Transverse colon (tissue), 4 donors: ENCODE results near the gene DNAAF5.

Experiments
- CTCF ChIP-seq, 5 experiments: fragments of 200-600 bp in 3 of 5; fragments of 450-650 bp in 2 of 5; sonication (generic) in 3 of 5; IDR thresholded peaks; 1 replicate in 2 of 5; 2 replicates in 3 of 5; pipeline ENCODE4 v1.5.1; 2016 to 2017; ENCODE audit warnings: antibody characterized with exemption in 5 of 5, inconsistent platforms in 3 of 5, mild to moderate bottlenecking in 2 of 5, moderate library complexity in 1 of 5
- EP300 ChIP-seq: sonication (generic); formaldehyde crosslinking; IDR thresholded peaks from one replicate; pipeline ENCODE4 v1.6.1; 2017; ENCODE audit warnings: antibody characterized with exemption, low read depth
- POLR2A ChIP-seq: fragments of 450-650 bp; IDR thresholded peaks from one replicate; pipeline ENCODE4 v1.6.1; 2016; ENCODE audit warnings: antibody characterized with exemption, mild to moderate bottlenecking, moderate library complexity
- POLR2AphosphoS5 ChIP-seq, 3 donors: sonication (generic); formaldehyde crosslinking; IDR thresholded peaks; one replicate each; pipeline ENCODE4 v1.6.1; 2016; ENCODE audit warnings: antibody characterized with exemption in 3 of 3

- TF ChIP-seq CTCF (IDR thresholded peaks at IDR 0.05) (no peak), POLR2A (no peak), EP300 (no peak), POLR2AphosphoS5 (IDR thresholded peaks at IDR 0.05) (no peak)
These were observed 99.9 kb downstream of the DNAAF5 start for GRCh38 chr7:826230-826917.
